ENCODE results near the gene ALKBH6.

ALKBH6 gene

GRCh38 chr19:35978832-35979365, 35.1 kb downstream of the ALKBH6 start:
- TF ChIP-seq, protein P1, sequence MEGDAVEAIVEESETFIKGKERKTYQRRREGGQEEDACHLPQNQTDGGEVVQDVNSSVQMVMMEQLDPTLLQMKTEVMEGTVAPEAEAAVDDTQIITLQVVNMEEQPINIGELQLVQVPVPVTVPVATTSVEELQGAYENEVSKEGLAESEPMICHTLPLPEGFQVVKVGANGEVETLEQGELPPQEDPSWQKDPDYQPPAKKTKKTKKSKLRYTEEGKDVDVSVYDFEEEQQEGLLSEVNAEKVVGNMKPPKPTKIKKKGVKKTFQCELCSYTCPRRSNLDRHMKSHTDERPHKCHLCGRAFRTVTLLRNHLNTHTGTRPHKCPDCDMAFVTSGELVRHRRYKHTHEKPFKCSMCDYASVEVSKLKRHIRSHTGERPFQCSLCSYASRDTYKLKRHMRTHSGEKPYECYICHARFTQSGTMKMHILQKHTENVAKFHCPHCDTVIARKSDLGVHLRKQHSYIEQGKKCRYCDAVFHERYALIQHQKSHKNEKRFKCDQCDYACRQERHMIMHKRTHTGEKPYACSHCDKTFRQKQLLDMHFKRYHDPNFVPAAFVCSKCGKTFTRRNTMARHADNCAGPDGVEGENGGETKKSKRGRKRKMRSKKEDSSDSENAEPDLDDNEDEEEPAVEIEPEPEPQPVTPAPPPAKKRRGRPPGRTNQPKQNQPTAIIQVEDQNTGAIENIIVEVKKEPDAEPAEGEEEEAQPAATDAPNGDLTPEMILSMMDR (IDR thresholded peaks at IDR 0.05; ENCODE audit: low read depth, low read length) = no peak
- no peak for TF ChIP-seq EZH2phosphoT487 (IDR thresholded peaks at IDR 0.05; ENCODE audit: low read depth)

GRCh38 chr19:35978271-35978670, 35.7 kb downstream of the ALKBH6 start:
- TF ChIP-seq, protein P1 (IDR thresholded peaks at IDR 0.05; ENCODE audit: low read depth, low read length) = no peak
- TF ChIP-seq EZH2phosphoT487 (IDR thresholded peaks at IDR 0.05; ENCODE audit: low read depth) = no peak
- no peaks in the 10 kb centered on the region for H4K20me1 ChIP-seq (ENCODE audit: insufficient read depth, low read length)
- no peak overlapping the region for H3K4me2 ChIP-seq (ENCODE audit: low read length)
- H3K4me3 ChIP-seq (ENCODE audit: low read length) = no peak overlapping the region
- no peaks in the 10 kb centered on the region for H3K36me3 ChIP-seq (replicated peaks; ENCODE audit: low read depth, low read length)
- no peaks in the 10 kb centered on the region for H3K9me3 ChIP-seq (ENCODE audit: insufficient read depth, low read length)
- H3K27me3 ChIP-seq (ENCODE audit: low read depth, low read length) = peaks cover 4% of the 10 kb centered on the region; the same call in 1 of the 2 replicates
- H3K4me1 ChIP-seq (ENCODE audit: low read length) = no peaks in the 10 kb centered on the region
- H3K79me2 ChIP-seq (ENCODE audit: low read length) = no peaks in the 10 kb centered on the region
- H2AFZ ChIP-seq (ENCODE audit: low read depth, low read length) = no peak overlapping the region
- no peak overlapping the region for H3K27ac ChIP-seq (ENCODE audit: low read length)
- no peak overlapping the region for H3K9ac ChIP-seq (ENCODE audit: low read length)

More at GRCh38 chr19:35978832-35979365, 35.1 kb downstream of the ALKBH6 start:
- Histone ChIP-seq H3K79me2 (ENCODE audit: low read length) (no peaks in the 10 kb centered on the region), H3K4me3 (ENCODE audit: low read length) (no peak overlapping the region), H3K27ac (ENCODE audit: low read length) (no peak overlapping the region), H3K9me3 (ENCODE audit: insufficient read depth, low read length) (no peaks in the 10 kb centered on the region), H3K9ac (ENCODE audit: low read length) (no peak overlapping the region), H3K4me1 (ENCODE audit: low read length) (no peaks in the 10 kb centered on the region), H3K36me3 (replicated peaks; ENCODE audit: low read depth, low read length) (no peaks in the 10 kb centered on the region), H2AFZ (ENCODE audit: low read depth, low read length) (no peak overlapping the region), H3K27me3 (ENCODE audit: low read depth, low read length) (peaks cover 4% of the 10 kb centered on the region; the same call in 1 of the 2 replicates), H3K4me2 (ENCODE audit: low read length) (no peak overlapping the region), H4K20me1 (ENCODE audit: insufficient read depth, low read length) (no peaks in the 10 kb centered on the region)

- Histone ChIP-seq H3K4me1 (ENCODE audit: low read length) (no peaks in the 10 kb centered on the region), H3K9ac (ENCODE audit: low read length) (no peak overlapping the region), H3K4me2 (ENCODE audit: low read length) (no peak overlapping the region), H2AFZ (ENCODE audit: low read depth, low read length) (no peak overlapping the region), H3K27ac (ENCODE audit: low read length) (no peak overlapping the region), H3K79me2 (ENCODE audit: low read length) (no peaks in the 10 kb centered on the region), H3K9me3 (ENCODE audit: insufficient read depth, low read length) (no peaks in the 10 kb centered on the region), H3K4me3 (ENCODE audit: low read length) (no peak overlapping the region), H3K27me3 (ENCODE audit: low read depth, low read length) (peaks cover 4% of the 10 kb centered on the region; the same call in 1 of the 2 replicates), H3K36me3 (replicated peaks; ENCODE audit: low read depth, low read length) (no peaks in the 10 kb centered on the region), H4K20me1 (ENCODE audit: insufficient read depth, low read length) (no peaks in the 10 kb centered on the region)
- no peak for TF ChIP-seq EZH2phosphoT487 (IDR thresholded peaks at IDR 0.05; ENCODE audit: low read depth)
- TF ChIP-seq, protein P1 (IDR thresholded peaks at IDR 0.05; ENCODE audit: low read depth, low read length) = peak; percentile 55
Measured at GRCh38 chr19:35977446-35978222, 36.4 kb downstream of the ALKBH6 start.

DNA sequence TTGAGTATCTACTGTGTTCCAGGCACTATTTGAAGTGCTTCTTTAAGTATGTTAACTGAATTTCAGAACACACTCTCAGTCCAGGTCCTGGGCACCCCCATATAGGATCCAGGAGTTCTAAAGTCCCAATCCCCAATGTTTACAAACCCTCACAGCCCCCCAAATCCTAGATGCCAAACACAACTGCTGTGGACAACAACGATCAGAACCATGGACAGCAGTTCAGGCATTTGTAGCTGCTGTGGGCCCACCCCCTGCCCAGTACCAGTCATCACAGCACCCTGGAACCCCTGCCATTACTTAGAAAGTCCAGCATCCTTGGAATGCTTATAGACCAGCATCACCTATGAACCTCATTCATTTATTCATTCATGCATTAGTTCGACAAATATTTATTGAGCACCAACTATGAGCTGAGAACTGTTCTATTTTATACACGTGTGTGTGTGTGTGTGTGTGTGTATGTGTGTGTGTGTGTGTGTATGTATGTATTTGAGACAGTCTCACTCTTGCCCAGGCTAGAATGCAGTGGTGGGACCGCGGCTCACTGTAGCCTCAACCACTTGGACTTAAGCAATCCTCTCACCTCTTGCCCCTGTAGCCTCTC, 38.3 kb downstream of the ALKBH6 start:
- Histone ChIP-seq H3K9ac (ENCODE audit: low read length) (no peak overlapping the region), H3K4me1 (ENCODE audit: low read length) (no peaks in the 10 kb centered on the region), H4K20me1 (ENCODE audit: insufficient read depth, low read length) (no peaks in the 10 kb centered on the region), H3K27ac (ENCODE audit: low read length) (no peak overlapping the region), H3K4me2 (ENCODE audit: low read length) (no peak overlapping the region), H3K79me2 (ENCODE audit: low read length) (no peaks in the 10 kb centered on the region), H3K27me3 (ENCODE audit: low read depth, low read length) (no peaks in the 10 kb centered on the region), H3K9me3 (ENCODE audit: insufficient read depth, low read length) (no peaks in the 10 kb centered on the region), H3K4me3 (ENCODE audit: low read length) (no peak overlapping the region), H2AFZ (ENCODE audit: low read depth, low read length) (no peak overlapping the region), H3K36me3 (replicated peaks; ENCODE audit: low read depth, low read length) (no peaks in the 10 kb centered on the region)
- TF ChIP-seq, protein P1 (IDR thresholded peaks at IDR 0.05; ENCODE audit: low read depth, low read length) = no peak
- no peak for TF ChIP-seq EZH2phosphoT487 (IDR thresholded peaks at IDR 0.05; ENCODE audit: low read depth)

Measured in OCI-LY3 (cell line).